PC-9 (cell line): ENCODE data around the gene PRR7. TPM values are rescaled to one million over a fixed set of nuclear protein-coding genes. Genes with fewer than 3 reads are reported as not detected.

Experiments
- BruUV-seq: library from RNA; stranded (reverse); fragments of 400-500 nt; replicated peaks from 2 replicates; lab custom pipeline; 2021; lab: Mats Ljungman, UMichigan
- CTCF ChIA-PET: fragments of 300-600 bp; sonication (Branson Sonifier 250); formaldehyde crosslinking; loops from one replicate; lab custom pipeline; 2022; ENCODE audit warnings: antibody characterized with exemption; lab: Charles Lee
- POLR2A ChIA-PET: fragments of 300-600 bp; sonication (Branson Sonifier 250); formaldehyde crosslinking; loops from one replicate; lab custom pipeline; 2022; ENCODE audit warnings: antibody characterized with exemption; ENCODE audit not compliant: unreplicated experiment; lab: Charles Lee
- DNase-seq, 2 experiments: peaks; one replicate each; pipeline versions ENCODE4 v3.0.0 to v3.0.0-alpha.2; 2015 to 2022; ENCODE audit warnings: mixed read lengths in 1 of 2
- H2AFZ ChIP-seq: fragments of 200-600 bp; sonication (generic); 2 replicates; pipeline ENCODE4 v1.8.1; 2017; ENCODE audit warnings: antibody characterized with exemption
- H3F3A ChIP-seq: fragments of 200-600 bp; sonication (generic); 2 replicates; pipeline ENCODE4 v1.8.1; 2017; ENCODE audit warnings: antibody characterized with exemption, mild to moderate bottlenecking, low read depth; ENCODE audit not compliant: insufficient read depth
- H3K27ac ChIP-seq: fragments of 200-600 bp; sonication (generic); 2 replicates; pipeline ENCODE4 v1.6.1; 2016; ENCODE audit warnings: mixed run types
- H3K27me3 ChIP-seq: fragments of 200-600 bp; sonication (generic); 2 replicates; pipeline ENCODE4 v1.6.1; 2016; ENCODE audit warnings: low read depth, mixed run types; ENCODE audit not compliant: insufficient read depth
- H3K36me3 ChIP-seq: fragments of 200-600 bp; sonication (generic); 2 replicates; pipeline ENCODE4 v1.6.1; 2016; ENCODE audit warnings: low read depth, mixed run types
- H3K4me1 ChIP-seq: fragments of 200-600 bp; sonication (generic); replicated peaks from 2 replicates; pipeline ENCODE4 v1.6.1; 2016; ENCODE audit warnings: mixed run types; ENCODE audit not compliant: insufficient read depth
- H3K4me2 ChIP-seq: fragments of 200-600 bp; sonication (generic); 2 replicates; pipeline ENCODE4 v1.6.1; 2017; ENCODE audit warnings: mixed run types
- H3K4me3 ChIP-seq: fragments of 200-600 bp; sonication (generic); 2 replicates; pipeline ENCODE4 v1.6.1; 2016; ENCODE audit warnings: mixed run types
- H3K79me2 ChIP-seq: fragments of 200-600 bp; sonication (generic); 2 replicates; pipeline ENCODE4 v1.6.1; 2017; ENCODE audit warnings: low read depth, mixed run types
- H3K9me2 ChIP-seq: fragments of 200-600 bp; sonication (generic); 2 replicates; pipeline ENCODE4 v1.8.1; 2017; ENCODE audit warnings: mild to moderate bottlenecking; ENCODE audit not compliant: insufficient read depth
- H3K9me3 ChIP-seq: fragments of 200-600 bp; sonication (generic); 2 replicates; pipeline ENCODE4 v1.8.1; 2016; ENCODE audit warnings: low read depth; ENCODE audit not compliant: insufficient read depth
- H4K20me1 ChIP-seq: fragments of 200-600 bp; sonication (generic); 2 replicates; pipeline ENCODE4 v1.8.1; 2017; ENCODE audit not compliant: insufficient read depth
- CTCF ChIP-seq: fragments of 200-600 bp; sonication (generic); conservative IDR thresholded peaks from 2 replicates; pipeline ENCODE4 v1.6.1; 2017; ENCODE audit warnings: mixed run types, antibody characterized with exemption, mild to moderate bottlenecking, moderate library complexity
- EZH2 ChIP-seq: fragments of 200-600 bp; sonication (generic); IDR thresholded peaks from 2 replicates; pipeline ENCODE4 v1.8.0; 2017; ENCODE audit warnings: antibody characterized with exemption, low read depth
- intact Hi-C: fragments of 100-400 bp; cut with micrococcal nuclease; formaldehyde crosslinking; loops from one replicate; pipeline ENCODE4 v1.10.0; 2022; ENCODE audit not compliant: unreplicated experiment
- total RNA-seq: library from RNA; stranded (reverse); gene quantifications from 2 replicates; pipeline ENCODE4 v1.2.3, GENCODE V29; 2021

The PRR7 gene
- total RNA-seq, 1 experiment from 2014 or later: 22.2 TPM

GRCh38 chr5:177471610-177472356, 25.2 kb downstream of the PRR7 start:
- Histone ChIP-seq H3K9me2 (no peaks in the 10 kb centered on the region), H4K20me1 (peaks cover 24% of the 10 kb centered on the region), H3K27ac (no peak overlapping the region), H3K27me3 (no peaks in the 10 kb centered on the region), H3K79me2 (peaks cover 21% of the 10 kb centered on the region; the same call in 1 of the 2 replicates), H3F3A (peaks cover 35% of the 10 kb centered on the region), H3K4me2 (peak overlapping the region; percentile 97), H3K36me3 (no peaks in the 10 kb centered on the region), H3K4me3 (peak overlapping the region; percentile 79), H3K9me3 (no peaks in the 10 kb centered on the region), H3K4me1 (peaks cover 22% of the 10 kb centered on the region), H2AFZ (no peak overlapping the region)
- ChIA-PET POLR2A (interaction anchor here (0.5 to 2.1 kb wide), 4 partner anchors 16 to 26 kb away, joined by 3 to 6 read pairs (median 4); no protein-coding TSS in a partner anchor), CTCF (interaction anchor here (0.7 to 1.1 kb wide), 3 partner anchors 14 to 29 kb away, joined by 3 read pairs; no protein-coding TSS in a partner anchor)
- no peak for TF ChIP-seq CTCF
- TF ChIP-seq EZH2: no peak
- intact Hi-C loops: loop anchor here (2.0 kb wide), 1 partner anchor 15 kb away; no protein-coding TSS in a partner anchor
- BruUV-seq: TSS peak; percentile 55
- no peak for DNase-seq

- intact Hi-C loops: no loop called here
- peaks cover 21% of the 10 kb centered on the region; the same call in 1 of the 2 replicates for H3K79me2 ChIP-seq
- H3K4me2 ChIP-seq: peak overlapping the region; percentile 97
- DNase-seq: peak in 1 of 2 experiments; percentile 53
- no peaks in the 10 kb centered on the region for H3K9me3 ChIP-seq
- BruUV-seq: no TSS peak
- H3K27me3 ChIP-seq: no peaks in the 10 kb centered on the region
- no peaks in the 10 kb centered on the region for H3K9me2 ChIP-seq
- peaks cover 40% of the 10 kb centered on the region for H3F3A ChIP-seq
- TF ChIP-seq EZH2 (no peak), CTCF (no peak)
- no peaks in the 10 kb centered on the region for H3K36me3 ChIP-seq
- H3K4me3 ChIP-seq: peak overlapping the region; percentile 79
- H3K27ac ChIP-seq: no peak overlapping the region
- CTCF ChIA-PET: interaction anchor here (0.7 to 1.1 kb wide), 2 partner anchors 13 to 15 kb away, joined by 3 read pairs; no protein-coding TSS in a partner anchor
- H2AFZ ChIP-seq: 0 out of 2 replicates have a peak overlapping the region, but pooled peaks have one; percentile 63
- peaks cover 24% of the 10 kb centered on the region for H4K20me1 ChIP-seq
- H3K4me1 ChIP-seq: peaks cover 22% of the 10 kb centered on the region
- POLR2A ChIA-PET: interaction anchor here (0.6 to 2.1 kb wide), 3 partner anchors 17 to 25 kb away, joined by 3 to 6 read pairs (median 5); no protein-coding TSS in a partner anchor
Measured at GRCh38 chr5:177472460-177473442, 26.1 kb downstream of the PRR7 start.
